Measurements from ENCODE around the gene TAGAP.
"Not testable (repeated sequence)": the region's sequence is repeated elsewhere in the genome, so short reads cannot be mapped to it uniquely, and the experiment has no call there.

The TAGAP gene

GRCh38 chr6:159010037-159010612, 34.7 kb downstream of the TAGAP start:
- not testable (repeated sequence) for DNase-seq (ENCODE audit: low spot score)

- peak; percentile 37 for DNase-seq (ENCODE audit: low spot score)
These were observed 36.0 kb downstream of the TAGAP start for GRCh38 chr6:159008656-159009288.

GRCh38 chr6:159007510-159007909, 37.3 kb downstream of the TAGAP start:
- DNase-seq (ENCODE audit: low spot score): no peak

- DNase-seq (ENCODE audit: low spot score): no peak
These were observed 39.4 kb downstream of the TAGAP start for GRCh38 chr6:159005436-159005835.

GRCh38 chr6:159004592-159004991, 40.2 kb downstream of the TAGAP start:
- DNase-seq (ENCODE audit: low spot score): no peak

GRCh38 chr6:159002432-159003155, 42.2 kb downstream of the TAGAP start:
- peak; percentile 34 for DNase-seq (ENCODE audit: low spot score)

GRCh38 chr6:158999666-159000403, 45.0 kb downstream of the TAGAP start, which contains the start of gene RSPH3:
Gene RSPH3, minus strand, starts transcription at chr6:159000202. Its CDS starts 652 bp downstream, at chr6:158999550.
- DNase-seq (ENCODE audit: low spot score): peak; percentile 92

- DNase-seq (ENCODE audit: low spot score): peak; percentile 10
These were observed 45.6 kb downstream of the TAGAP start for GRCh38 chr6:158999154-158999665.

GRCh38 chr6:158996856-158997255, 47.9 kb downstream of the TAGAP start:
- no peak for DNase-seq (ENCODE audit: low spot score)

GRCh38 chr6:158993639-158994038, 51.2 kb downstream of the TAGAP start:
- DNase-seq (ENCODE audit: low spot score): no peak

GRCh38 chr6:158991017-158991723, 53.6 kb downstream of the TAGAP start:
- no peak for DNase-seq (ENCODE audit: low spot score)

- not testable (repeated sequence) for DNase-seq (ENCODE audit: low spot score)
These were observed 55.1 kb downstream of the TAGAP start for GRCh38 chr6:158989711-158990110.

GRCh38 chr6:158988477-158988876, 56.3 kb downstream of the TAGAP start:
- DNase-seq (ENCODE audit: low spot score): no peak

- DNase-seq (ENCODE audit: low spot score): no peak
These were observed 57.1 kb downstream of the TAGAP start for GRCh38 chr6:158987657-158988056.
